ENCODE results near the gene ZBTB20. TPM values are rescaled to one million over a fixed set of nuclear protein-coding genes. Genes with fewer than 3 reads are reported as not detected.

ZBTB20 gene
- total and polyA plus RNA-seq, 2 of the 4 experiments (the other 2 are of a cell fraction), result 0.75 to 14.7 TPM

- Histone ChIP-seq H4K8ac (ENCODE audit: low read depth in 2 of 2, low read length in 2 of 2) (no peak overlapping the region), H2BK20ac (ENCODE audit: low read depth, low read length) (no peak overlapping the region), H3K14ac (replicated peaks; ENCODE audit: low read depth, low read length) (no peak overlapping the region), H2AFZ (replicated peaks; ENCODE audit: low read length, poor library complexity) (no peak overlapping the region), H4K20me1 (ENCODE audit: insufficient read depth, low read length) (no peaks in the 10 kb centered on the region), H2AK9ac (replicated peaks; ENCODE audit: low read depth, low read length, poor library complexity) (no peak overlapping the region), H2BK15ac (ENCODE audit: low read depth, low read length) (no peak overlapping the region), H3K27me3 (ENCODE audit: control insufficient read depth, insufficient read depth, low read length) (no peaks in the 10 kb centered on the region), H3K4me1 (ENCODE audit: control insufficient read depth, insufficient read depth, low read length) (peaks cover 3% of the 10 kb centered on the region), H3K79me1 (ENCODE audit: low read depth in 1 of 2, low read length in 2 of 2) (no peaks in the 10 kb centered on the region; a peak in 1 of 4 replicates), H3K4me2 (ENCODE audit: low read depth, low read length) (no peak overlapping the region), H2AK5ac (ENCODE audit: low read depth, low read length) (no peak overlapping the region), H3K9me1 (ENCODE audit: insufficient read depth, low read length) (peaks cover 5% of the 10 kb centered on the region), H3K27ac (ENCODE audit: insufficient read depth, low read length) (no peak overlapping the region), H2BK120ac (ENCODE audit: low read depth, low read length) (no peak overlapping the region), H3K18ac (ENCODE audit: low read depth, low read length) (no peak overlapping the region), H3K4me3 (ENCODE audit: insufficient read depth, low read depth, low read length) (no peak overlapping the region), H4K5ac (ENCODE audit: low read depth, low read length) (no peak overlapping the region), H4K91ac (ENCODE audit: insufficient read depth, low read depth, low read length) (no peak overlapping the region), H3K9ac (ENCODE audit: low read depth, low read length) (no peak overlapping the region), H3K9me3 (ENCODE audit: control insufficient read depth, insufficient read depth, low read length) (no peaks in the 10 kb centered on the region), H3K36me3 (ENCODE audit: control insufficient read depth, insufficient read depth, low read length) (no peaks in the 10 kb centered on the region), H2BK5ac (ENCODE audit: low read depth, low read length, poor library complexity, severe bottlenecking) (no peak overlapping the region), H3K56ac (ENCODE audit: extremely low read depth, insufficient read depth, low read length) (no peak overlapping the region), H3K4ac (ENCODE audit: low read depth, low read length) (no peak overlapping the region), H3K23ac (ENCODE audit: low read depth, low read length) (no peak overlapping the region)
- DNase-seq, result no peak
- TF ChIP-seq POLR2A (IDR thresholded peaks at IDR 0.05; ENCODE audit: low read depth, low read length) (no peak), MAFK (IDR thresholded peaks at IDR 0.05; ENCODE audit: low read depth, low read length) (no peak), RAD21 (IDR thresholded peaks at IDR 0.05; ENCODE audit: low read length) (no peak), BHLHE40 (IDR thresholded peaks at IDR 0.05; ENCODE audit: low read depth, low read length) (no peak), RFX5 (IDR thresholded peaks at IDR 0.05; ENCODE audit: low read depth, low read length) (no peak), MXI1 (IDR thresholded peaks at IDR 0.05; ENCODE audit: borderline replicate concordance, low read depth, low read length) (no peak), MAZ (IDR thresholded peaks at IDR 0.05; ENCODE audit: borderline replicate concordance, low read depth, low read length) (no peak), ELK1 (IDR thresholded peaks at IDR 0.05; ENCODE audit: borderline replicate concordance, low read depth, low read length) (no peak), NFE2L2 (IDR thresholded peaks at IDR 0.05; ENCODE audit: low read depth, low read length) (no peak), CHD1 (IDR thresholded peaks at IDR 0.05; ENCODE audit: low read depth, low read length) (no peak), SMC3 (IDR thresholded peaks at IDR 0.05; ENCODE audit: low read depth, low read length) (no peak), RCOR1 (IDR thresholded peaks at IDR 0.05; ENCODE audit: insufficient replicate concordance, low read length) (no peak), FOS (IDR thresholded peaks at IDR 0.05; ENCODE audit: low read depth, low read length) (no peak)
- TF ChIP-seq, protein P1, sequence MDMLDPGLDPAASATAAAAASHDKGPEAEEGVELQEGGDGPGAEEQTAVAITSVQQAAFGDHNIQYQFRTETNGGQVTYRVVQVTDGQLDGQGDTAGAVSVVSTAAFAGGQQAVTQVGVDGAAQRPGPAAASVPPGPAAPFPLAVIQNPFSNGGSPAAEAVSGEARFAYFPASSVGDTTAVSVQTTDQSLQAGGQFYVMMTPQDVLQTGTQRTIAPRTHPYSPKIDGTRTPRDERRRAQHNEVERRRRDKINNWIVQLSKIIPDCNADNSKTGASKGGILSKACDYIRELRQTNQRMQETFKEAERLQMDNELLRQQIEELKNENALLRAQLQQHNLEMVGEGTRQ (IDR thresholded peaks at IDR 0.05; ENCODE audit: low read depth, low read length), result no peak
- TF ChIP-seq, protein P2, sequence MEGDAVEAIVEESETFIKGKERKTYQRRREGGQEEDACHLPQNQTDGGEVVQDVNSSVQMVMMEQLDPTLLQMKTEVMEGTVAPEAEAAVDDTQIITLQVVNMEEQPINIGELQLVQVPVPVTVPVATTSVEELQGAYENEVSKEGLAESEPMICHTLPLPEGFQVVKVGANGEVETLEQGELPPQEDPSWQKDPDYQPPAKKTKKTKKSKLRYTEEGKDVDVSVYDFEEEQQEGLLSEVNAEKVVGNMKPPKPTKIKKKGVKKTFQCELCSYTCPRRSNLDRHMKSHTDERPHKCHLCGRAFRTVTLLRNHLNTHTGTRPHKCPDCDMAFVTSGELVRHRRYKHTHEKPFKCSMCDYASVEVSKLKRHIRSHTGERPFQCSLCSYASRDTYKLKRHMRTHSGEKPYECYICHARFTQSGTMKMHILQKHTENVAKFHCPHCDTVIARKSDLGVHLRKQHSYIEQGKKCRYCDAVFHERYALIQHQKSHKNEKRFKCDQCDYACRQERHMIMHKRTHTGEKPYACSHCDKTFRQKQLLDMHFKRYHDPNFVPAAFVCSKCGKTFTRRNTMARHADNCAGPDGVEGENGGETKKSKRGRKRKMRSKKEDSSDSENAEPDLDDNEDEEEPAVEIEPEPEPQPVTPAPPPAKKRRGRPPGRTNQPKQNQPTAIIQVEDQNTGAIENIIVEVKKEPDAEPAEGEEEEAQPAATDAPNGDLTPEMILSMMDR (conservative IDR thresholded peaks at IDR 0.05; ENCODE audit: low read depth, low read length), result no peak
- in situ Hi-C loops (cut with MboI; ENCODE audit: low sequenced_read_pairs) (no loop called here), dilution Hi-C loops (cut with HindIII; ENCODE audit: low sequenced_read_pairs, unreplicated experiment) (no loop called here), intact Hi-C loops (cut with micrococcal nuclease) (no loop called here)
- ATAC-seq (ENCODE audit: low read depth), result no peak
- BruUV-seq (replicated peaks), result no TSS peak
- ChIA-PET CTCF (no interaction called here), POLR2A (ENCODE audit: unreplicated experiment) (no interaction called here)
- no CpG with 5 or more reads among the region's 8 CpGs for WGBS, 2 experiments (ENCODE audit: extremely low coverage in 2 of 2, insufficient read length in 1 of 2)
These were observed 262.7 kb downstream of the ZBTB20 start for GRCh38 chr3:114884213-114884923.

Data from IMR-90 (cell line).